OCI-LY1 (cell line): ENCODE data around the gene LRP1.

Experiments
- CTCF ChIP-seq: fragments of 200-600 bp; sonication (generic), shearing (Covaris generic); IDR thresholded peaks from 2 replicates; pipeline ENCODE4 v1.5.1; 2017; ENCODE audit warnings: mild to moderate bottlenecking, antibody characterized with exemption, low read length, moderate library complexity, mixed read lengths
- EZH2 ChIP-seq: fragments of 200-600 bp; sonication (generic), shearing (Covaris generic); IDR thresholded peaks from 2 replicates; pipeline ENCODE4 v1.8.0; 2017; ENCODE audit warnings: borderline replicate concordance, mixed run types, mild to moderate bottlenecking, antibody characterized with exemption, low read length, moderate library complexity, mixed read lengths

GRCh38 chr12:57169969-57170368, 41.7 kb downstream of the LRP1 start:
- TF ChIP-seq EZH2 (no peak), CTCF (no peak)
